HEK293T (cell line): ENCODE results near the gene CA10.

Experiments used
- ARNT ChIP-seq: fragments of 450-650 bp; IDR thresholded peaks from 2 replicates; pipeline ENCODE4 v1.6.1; 2017; ENCODE audit warnings: mild to moderate bottlenecking
- BHLHE40 ChIP-seq: fragments of 450-650 bp; IDR thresholded peaks from 2 replicates; pipeline ENCODE4 v1.6.1; 2016; ENCODE audit warnings: mild to moderate bottlenecking, moderate library complexity, borderline replicate concordance
- ELF4 ChIP-seq: fragments of 450-650 bp; IDR thresholded peaks from 2 replicates; pipeline ENCODE4 v1.6.1; 2017; ENCODE audit warnings: antibody characterized with exemption
- FOXM1 ChIP-seq: fragments of 450-650 bp; IDR thresholded peaks from 2 replicates; pipeline ENCODE4 v1.6.1; 2017; ENCODE audit warnings: mild to moderate bottlenecking, borderline replicate concordance
- HDGF ChIP-seq: fragments of 450-650 bp; IDR thresholded peaks from 2 replicates; pipeline ENCODE4 v1.6.1; 2017; ENCODE audit warnings: antibody characterized with exemption, borderline replicate concordance
- L3MBTL2 ChIP-seq: fragments of 450-650 bp; conservative IDR thresholded peaks from 2 replicates; pipeline ENCODE4 v1.6.1; 2016; ENCODE audit warnings: mild to moderate bottlenecking
- LEF1 ChIP-seq: fragments of 450-650 bp; IDR thresholded peaks from 2 replicates; pipeline ENCODE4 v1.6.1; 2017; ENCODE audit warnings: mild to moderate bottlenecking, borderline replicate concordance
- NFRKB ChIP-seq: fragments of 450-650 bp; IDR thresholded peaks from 2 replicates; pipeline ENCODE4 v1.6.1; 2016; ENCODE audit warnings: mild to moderate bottlenecking, moderate library complexity
- SP1 ChIP-seq: fragments of 450-650 bp; IDR thresholded peaks from 2 replicates; pipeline ENCODE4 v1.6.1; 2017
- SUZ12 ChIP-seq: fragments of 450-650 bp; IDR thresholded peaks from 2 replicates; pipeline ENCODE4 v1.6.1; 2016; ENCODE audit warnings: mild to moderate bottlenecking
- TARDBP ChIP-seq: fragments of 450-650 bp; IDR thresholded peaks from 2 replicates; pipeline ENCODE4 v1.6.1; 2016
- ZNF384 ChIP-seq: fragments of 450-650 bp; IDR thresholded peaks from 2 replicates; pipeline ENCODE4 v1.6.1; 2016
- TF ChIP-seq, protein P1 (sequence below): fragments of 450-650 bp; IDR thresholded peaks from 2 replicates; pipeline ENCODE4 v1.6.1; 2016

DNA sequence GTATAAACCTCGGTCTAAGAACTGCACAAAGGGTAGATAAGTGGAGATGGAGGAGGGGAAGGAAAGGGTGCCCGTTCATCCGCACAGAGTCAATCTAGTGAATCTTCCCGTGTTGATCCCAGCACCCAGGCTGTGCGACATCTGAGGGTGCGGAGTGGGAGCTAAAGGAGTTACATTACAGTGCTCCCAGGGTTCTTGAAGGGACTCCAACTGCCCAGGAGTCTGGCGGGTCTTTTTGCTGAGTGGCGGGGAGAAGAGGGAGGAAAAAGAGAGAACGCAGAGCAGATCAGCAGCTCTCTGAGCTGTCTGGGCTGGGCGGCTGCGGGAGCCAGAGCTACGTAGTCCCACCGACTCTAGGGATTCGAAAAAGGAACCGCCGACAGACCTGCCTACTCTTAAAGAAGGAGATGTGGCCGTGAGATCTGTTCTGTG is 1.6 kb upstream of the CA10 start:
- no peak for TF ChIP-seq SP1
- no peak for TF ChIP-seq LEF1
- no peak for TF ChIP-seq BHLHE40
- TF ChIP-seq NFRKB: no peak
- TF ChIP-seq HDGF: no peak
- TF ChIP-seq ELF4: no peak
- no peak for TF ChIP-seq L3MBTL2
- TF ChIP-seq, protein P1, sequence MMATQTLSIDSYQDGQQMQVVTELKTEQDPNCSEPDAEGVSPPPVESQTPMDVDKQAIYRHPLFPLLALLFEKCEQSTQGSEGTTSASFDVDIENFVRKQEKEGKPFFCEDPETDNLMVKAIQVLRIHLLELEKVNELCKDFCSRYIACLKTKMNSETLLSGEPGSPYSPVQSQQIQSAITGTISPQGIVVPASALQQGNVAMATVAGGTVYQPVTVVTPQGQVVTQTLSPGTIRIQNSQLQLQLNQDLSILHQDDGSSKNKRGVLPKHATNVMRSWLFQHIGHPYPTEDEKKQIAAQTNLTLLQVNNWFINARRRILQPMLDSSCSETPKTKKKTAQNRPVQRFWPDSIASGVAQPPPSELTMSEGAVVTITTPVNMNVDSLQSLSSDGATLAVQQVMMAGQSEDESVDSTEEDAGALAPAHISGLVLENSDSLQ: no peak
- no peak for TF ChIP-seq ZNF384
- TF ChIP-seq TARDBP: no peak
- TF ChIP-seq FOXM1: no peak
- TF ChIP-seq SUZ12: no peak
- no peak for TF ChIP-seq ARNT
